ENCODE data around the gene SMR3A.

SMR3A gene

DNA sequence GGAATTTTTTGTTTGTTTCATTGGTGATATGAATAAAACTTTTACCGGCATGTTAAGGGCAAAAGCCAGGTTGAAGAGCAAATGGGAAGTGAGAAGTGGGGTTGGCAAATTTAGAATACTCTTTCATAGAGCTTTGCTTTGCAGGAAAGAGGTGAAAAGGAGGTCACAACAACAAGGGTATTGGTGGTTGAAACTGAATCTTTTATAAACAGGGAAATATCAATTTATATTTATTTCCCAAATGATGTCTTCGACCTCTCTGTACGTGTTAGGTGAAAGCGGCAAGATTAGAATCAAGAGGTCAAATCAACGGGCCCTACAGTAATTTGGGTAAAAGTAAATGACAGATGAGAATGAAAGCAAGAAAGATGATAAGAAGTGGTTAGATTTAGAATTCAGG lies 3.4 kb downstream of the SMR3A start:
- Histone ChIP-seq H2AFZ (ENCODE audit: low read depth, low read length, severe bottlenecking) (no peak overlapping the region), H3K27ac (ENCODE audit: low read depth, low read length) (no peak overlapping the region), H3K9me3 (ENCODE audit: insufficient read depth, low read length) (no peaks in the 10 kb centered on the region), H3K9ac (ENCODE audit: low read length) (no peak overlapping the region), H3F3A (ENCODE audit: insufficient read depth) (no peaks in the 10 kb centered on the region), H3K9me2 (replicated peaks; ENCODE audit: insufficient read depth, low read length) (no peaks in the 10 kb centered on the region), H3K79me2 (ENCODE audit: insufficient read depth, low read length) (no peaks in the 10 kb centered on the region), H3K36me3 (ENCODE audit: low read length) (no peaks in the 10 kb centered on the region), H3K27me3 (ENCODE audit: low read length) (no peaks in the 10 kb centered on the region), H3K4me3 (ENCODE audit: insufficient read depth, low read length, poor library complexity, severe bottlenecking) (no peak overlapping the region), H4K20me1 (ENCODE audit: low read depth, low read length) (no peaks in the 10 kb centered on the region), H3K4me2 (ENCODE audit: low read depth, low read length, poor library complexity, severe bottlenecking) (no peak overlapping the region)
- TF ChIP-seq EZH2phosphoT487 (conservative IDR thresholded peaks at IDR 0.05; ENCODE audit: low read length) (no peak), CTCF (IDR thresholded peaks at IDR 0.05; ENCODE audit: insufficient read depth, low read length, poor library complexity, severe bottlenecking) (no peak)

DNA sequence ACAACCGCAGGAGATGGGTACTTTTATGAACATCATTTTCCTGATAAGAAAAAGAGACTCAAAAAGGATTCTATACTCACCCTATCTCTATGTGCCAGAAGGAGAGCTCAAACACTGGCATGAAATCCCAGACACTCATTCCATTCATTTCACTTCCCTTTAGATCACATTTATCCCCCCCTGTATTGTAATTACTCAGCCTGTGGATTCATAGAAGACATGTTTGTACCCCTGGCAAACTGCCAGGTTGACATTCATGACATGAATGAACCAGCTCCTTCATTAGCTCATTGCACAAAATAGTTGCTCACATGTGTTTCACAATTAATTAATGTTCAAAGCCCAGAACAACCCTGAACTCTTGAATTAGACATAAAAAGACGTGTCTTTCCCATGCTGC lies 4.9 kb downstream of the SMR3A start:
- TF ChIP-seq EZH2phosphoT487 (conservative IDR thresholded peaks at IDR 0.05; ENCODE audit: low read length): no peak
- no peak for TF ChIP-seq CTCF (IDR thresholded peaks at IDR 0.05; ENCODE audit: insufficient read depth, low read length, poor library complexity, severe bottlenecking)
- H3K36me3 ChIP-seq (ENCODE audit: low read length): no peaks in the 10 kb centered on the region
- H3K9me3 ChIP-seq (ENCODE audit: insufficient read depth, low read length): no peaks in the 10 kb centered on the region
- no peaks in the 10 kb centered on the region for H3K27me3 ChIP-seq (ENCODE audit: low read length)
- no peaks in the 10 kb centered on the region for H3K79me2 ChIP-seq (ENCODE audit: insufficient read depth, low read length)
- no peak overlapping the region for H3K4me2 ChIP-seq (ENCODE audit: low read depth, low read length, poor library complexity, severe bottlenecking)
- no peaks in the 10 kb centered on the region for H4K20me1 ChIP-seq (ENCODE audit: low read depth, low read length)
- H3K27ac ChIP-seq (ENCODE audit: low read depth, low read length): no peak overlapping the region
- H3K9me2 ChIP-seq (replicated peaks; ENCODE audit: insufficient read depth, low read length): no peaks in the 10 kb centered on the region
- H3F3A ChIP-seq (ENCODE audit: insufficient read depth): no peaks in the 10 kb centered on the region
- H3K9ac ChIP-seq (ENCODE audit: low read length): no peak overlapping the region
- H2AFZ ChIP-seq (ENCODE audit: low read depth, low read length, severe bottlenecking): no peak overlapping the region
- H3K4me3 ChIP-seq (ENCODE audit: insufficient read depth, low read length, poor library complexity, severe bottlenecking): no peak overlapping the region

DNA sequence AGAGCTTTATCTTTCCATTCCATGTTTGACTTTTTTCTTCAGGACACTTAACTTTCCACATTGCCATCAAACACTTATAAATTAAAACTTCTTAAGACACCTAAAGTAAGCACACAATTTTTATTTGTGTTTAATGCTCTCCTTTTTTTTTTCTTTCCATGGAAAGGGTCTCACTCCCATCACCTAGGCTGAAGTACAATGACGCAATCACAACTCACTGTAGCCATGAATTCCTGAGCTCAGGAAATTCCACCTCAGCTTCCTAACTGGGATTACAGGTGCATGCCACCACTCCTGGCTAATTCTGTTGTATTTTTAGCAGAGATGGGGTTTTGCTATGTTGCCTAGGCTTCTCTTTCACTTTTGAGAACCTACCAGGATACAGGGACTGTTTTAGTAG lies 7.3 kb downstream of the SMR3A start:
- Histone ChIP-seq H4K20me1 (ENCODE audit: low read depth, low read length) (no peaks in the 10 kb centered on the region), H3K27ac (ENCODE audit: low read depth, low read length) (no peak overlapping the region), H3K79me2 (ENCODE audit: insufficient read depth, low read length) (no peaks in the 10 kb centered on the region), H3K27me3 (ENCODE audit: low read length) (no peaks in the 10 kb centered on the region), H3K4me3 (ENCODE audit: insufficient read depth, low read length, poor library complexity, severe bottlenecking) (no peak overlapping the region), H3K4me2 (ENCODE audit: low read depth, low read length, poor library complexity, severe bottlenecking) (no peak overlapping the region), H3K9me2 (replicated peaks; ENCODE audit: insufficient read depth, low read length) (no peaks in the 10 kb centered on the region), H3F3A (ENCODE audit: insufficient read depth) (no peaks in the 10 kb centered on the region), H3K9me3 (ENCODE audit: insufficient read depth, low read length) (no peaks in the 10 kb centered on the region), H2AFZ (ENCODE audit: low read depth, low read length, severe bottlenecking) (no peak overlapping the region), H3K36me3 (ENCODE audit: low read length) (no peaks in the 10 kb centered on the region), H3K9ac (ENCODE audit: low read length) (no peak overlapping the region)
- no peak for TF ChIP-seq EZH2phosphoT487 (conservative IDR thresholded peaks at IDR 0.05; ENCODE audit: low read length)

DNA sequence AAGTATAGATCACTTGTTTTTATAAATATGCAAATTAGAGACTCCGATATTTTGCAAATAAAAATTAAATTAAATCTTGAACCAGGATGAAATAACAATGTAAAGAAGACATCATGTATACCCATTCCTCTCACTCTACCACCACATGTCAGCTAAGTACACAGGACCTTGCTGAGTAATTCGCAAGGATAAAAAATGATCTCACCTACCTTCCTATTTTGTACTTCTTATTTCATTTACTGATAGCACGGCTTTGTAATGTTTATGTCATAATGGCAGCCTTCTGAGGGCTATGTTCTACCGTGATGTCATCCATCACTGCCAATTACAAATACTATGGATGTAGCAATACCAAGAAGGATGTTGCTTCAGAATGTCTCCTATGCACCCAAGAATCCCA lies 11.4 kb downstream of the SMR3A start:
- Histone ChIP-seq H3K36me3 (ENCODE audit: low read length) (no peaks in the 10 kb centered on the region), H3K4me2 (ENCODE audit: low read depth, low read length, poor library complexity, severe bottlenecking) (no peak overlapping the region), H3K9me3 (ENCODE audit: insufficient read depth, low read length) (no peaks in the 10 kb centered on the region), H4K20me1 (ENCODE audit: low read depth, low read length) (no peaks in the 10 kb centered on the region), H3K27ac (ENCODE audit: low read depth, low read length) (no peak overlapping the region), H3K4me3 (ENCODE audit: insufficient read depth, low read length, poor library complexity, severe bottlenecking) (no peak overlapping the region), H2AFZ (ENCODE audit: low read depth, low read length, severe bottlenecking) (no peak overlapping the region), H3F3A (ENCODE audit: insufficient read depth) (no peaks in the 10 kb centered on the region), H3K27me3 (ENCODE audit: low read length) (no peaks in the 10 kb centered on the region), H3K9me2 (replicated peaks; ENCODE audit: insufficient read depth, low read length) (no peaks in the 10 kb centered on the region), H3K79me2 (ENCODE audit: insufficient read depth, low read length) (no peaks in the 10 kb centered on the region), H3K9ac (ENCODE audit: low read length) (no peak overlapping the region)
- TF ChIP-seq EZH2phosphoT487 (conservative IDR thresholded peaks at IDR 0.05; ENCODE audit: low read length): no peak
- no peak for TF ChIP-seq CTCF (IDR thresholded peaks at IDR 0.05; ENCODE audit: insufficient read depth, low read length, poor library complexity, severe bottlenecking)

Data from SU-DHL-6 (cell line).